22Rv1 (cell line): ENCODE results near the gene CDK5.

Experiments
- H3K27ac ChIP-seq: fragments of 450-650 bp; 2 replicates; pipeline ENCODE4 v1.5.1; 2017
- CTCF ChIP-seq: fragments of 450-650 bp; IDR thresholded peaks from 2 replicates; pipeline ENCODE4 v1.5.1; 2017; ENCODE audit warnings: mild to moderate bottlenecking
- ZFX ChIP-seq: fragments of 450-650 bp; IDR thresholded peaks from 2 replicates; pipeline ENCODE4 v1.6.1; 2017; ENCODE audit warnings: antibody characterized with exemption, borderline replicate concordance

Gene CDK5

GRCh38 chr7:151063212-151063561 is 5.5 kb upstream of the CDK5 start:
- peak overlapping the region; percentile 96 for H3K27ac ChIP-seq
- TF ChIP-seq ZFX (no peak), CTCF (no peak)

- H3K27ac ChIP-seq: peak overlapping the region; percentile 96
- TF ChIP-seq ZFX (no peak), CTCF (no peak)
These were observed 4.9 kb upstream of the CDK5 start for GRCh38 chr7:151062399-151063211.

- H3K27ac ChIP-seq: peak overlapping the region; percentile 96
- no peak for TF ChIP-seq CTCF
- no peak for TF ChIP-seq ZFX
These were observed 4.4 kb upstream of the CDK5 start for GRCh38 chr7:151062111-151062398.

GRCh38 chr7:151061213-151062110 is 3.8 kb upstream of the CDK5 start:
- TF ChIP-seq ZFX: no peak
- TF ChIP-seq CTCF: no peak
- peak overlapping the region; percentile 96 for H3K27ac ChIP-seq

- TF ChIP-seq ZFX: no peak
- TF ChIP-seq CTCF: no peak
- H3K27ac ChIP-seq: peak overlapping the region; percentile 96
These were observed 2.9 kb upstream of the CDK5 start for GRCh38 chr7:151060416-151061212.

- TF ChIP-seq CTCF: peak; percentile 22; the same call in 1 of the 2 replicates
- no peak for TF ChIP-seq ZFX
- peak overlapping the region; percentile 96 for H3K27ac ChIP-seq
These were observed 2.4 kb upstream of the CDK5 start for GRCh38 chr7:151060113-151060415.
